IPS-15b (cell line): ENCODE measurements around the gene P2RX7.

Experiments used
- H3K27me3 ChIP-seq: one replicate; pipeline ENCODE4 v1.6.1; 2013; ENCODE audit warnings: low read length; ENCODE audit not compliant: control insufficient read depth, insufficient read depth
- H3K36me3 ChIP-seq: one replicate; pipeline ENCODE4 v1.6.1; 2013; ENCODE audit warnings: low read length; ENCODE audit not compliant: control insufficient read depth, insufficient read depth
- H3K4me1 ChIP-seq: one replicate; pipeline ENCODE4 v1.6.1; 2013; ENCODE audit warnings: mild to moderate bottlenecking, low read length; ENCODE audit not compliant: control insufficient read depth, insufficient read depth
- H3K4me3 ChIP-seq: one replicate; pipeline ENCODE4 v1.5.1; 2013; ENCODE audit warnings: low read depth, low read length
- H3K9ac ChIP-seq: one replicate; pipeline ENCODE4 v1.6.1; 2013; ENCODE audit warnings: low read depth, mild to moderate bottlenecking, low read length
- H3K9me3 ChIP-seq: one replicate; pipeline ENCODE4 v1.6.1; 2013; ENCODE audit warnings: mild to moderate bottlenecking, low read length; ENCODE audit not compliant: control insufficient read depth, insufficient read depth

Gene P2RX7

DNA sequence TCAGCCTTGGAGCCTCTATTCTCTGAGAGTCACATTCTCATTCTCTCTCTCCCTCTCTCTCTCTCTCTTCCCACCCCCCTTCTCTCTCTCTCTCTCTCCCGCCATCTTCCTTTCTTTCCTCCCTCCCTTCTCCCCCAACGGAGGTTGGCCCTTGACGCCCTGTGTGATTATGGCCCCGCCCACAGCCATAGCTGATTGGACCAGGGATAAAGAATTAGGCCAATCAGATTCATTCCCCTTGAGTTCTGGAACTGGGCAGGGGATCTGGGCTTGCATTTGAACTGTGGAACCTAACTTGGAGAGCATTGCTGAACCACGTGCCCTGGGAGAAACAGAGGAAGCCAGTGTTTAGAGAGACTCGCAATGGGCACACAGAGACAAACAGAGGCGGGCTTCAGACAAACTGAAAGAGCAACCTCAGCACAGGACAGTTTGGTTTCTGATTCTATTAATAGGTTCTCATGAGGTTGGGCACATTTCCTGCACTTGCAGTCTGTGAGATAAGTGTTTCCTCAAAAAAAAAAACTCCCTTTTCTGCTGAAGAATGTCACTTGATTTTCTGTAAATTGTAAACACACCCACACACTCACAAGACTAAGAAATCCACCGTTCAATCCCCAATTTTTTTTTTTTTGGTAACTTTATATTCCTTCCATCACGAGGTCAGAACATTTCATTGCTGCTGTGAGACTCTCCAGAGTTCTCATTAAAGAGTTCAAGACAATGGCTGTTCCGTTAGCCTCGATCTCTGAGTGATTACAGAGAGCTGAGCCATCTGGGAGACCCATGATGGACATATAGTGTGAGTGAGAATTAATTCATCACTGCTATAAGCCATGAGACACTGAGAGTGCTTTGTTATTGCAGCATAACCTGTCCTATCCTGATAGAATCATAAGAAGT lies 3.5 kb upstream of the P2RX7 start:
- no peaks in the 10 kb centered on the region for H3K27me3 ChIP-seq
- H3K9ac ChIP-seq = no peak overlapping the region
- H3K4me3 ChIP-seq = no peak overlapping the region
- no peaks in the 10 kb centered on the region for H3K36me3 ChIP-seq
- H3K9me3 ChIP-seq = no peaks in the 10 kb centered on the region
- H3K4me1 ChIP-seq = no peaks in the 10 kb centered on the region

- Histone ChIP-seq H3K4me3 (no peak overlapping the region), H3K27me3 (no peaks in the 10 kb centered on the region), H3K9me3 (no peaks in the 10 kb centered on the region), H3K36me3 (no peaks in the 10 kb centered on the region), H3K4me1 (no peaks in the 10 kb centered on the region), H3K9ac (no peak overlapping the region)
Measured at GRCh38 chr12:121129811-121130147, 2.9 kb upstream of the P2RX7 start.

DNA sequence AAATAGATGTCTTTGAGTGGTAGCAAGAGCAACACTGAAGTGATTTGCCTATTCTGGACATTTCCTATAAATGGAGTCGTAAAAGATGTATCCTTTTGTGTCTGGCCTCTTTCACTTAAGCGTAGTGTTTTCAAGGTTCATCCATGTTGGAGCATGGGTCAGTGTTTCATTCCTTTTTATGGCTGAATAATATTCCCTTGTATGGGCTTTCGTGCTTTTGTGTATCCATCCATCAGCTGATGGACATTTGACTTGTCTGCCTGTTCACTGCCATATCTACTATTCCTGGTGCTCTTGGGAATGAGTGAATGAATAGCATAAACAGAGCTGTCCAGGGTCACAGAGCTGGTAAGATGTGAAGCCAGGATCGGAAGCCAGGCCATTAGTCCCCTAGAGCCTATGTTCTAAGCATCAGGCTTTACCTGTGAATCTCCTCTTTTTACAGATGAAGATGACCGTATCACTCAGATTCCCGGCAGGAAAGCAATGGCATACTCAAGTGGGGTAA lies 1.8 kb upstream of the P2RX7 start:
- no peaks in the 10 kb centered on the region for H3K4me1 ChIP-seq
- H3K9me3 ChIP-seq = no peaks in the 10 kb centered on the region
- no peaks in the 10 kb centered on the region for H3K36me3 ChIP-seq
- no peaks in the 10 kb centered on the region for H3K27me3 ChIP-seq
- H3K9ac ChIP-seq = no peak overlapping the region
- no peak overlapping the region for H3K4me3 ChIP-seq

DNA sequence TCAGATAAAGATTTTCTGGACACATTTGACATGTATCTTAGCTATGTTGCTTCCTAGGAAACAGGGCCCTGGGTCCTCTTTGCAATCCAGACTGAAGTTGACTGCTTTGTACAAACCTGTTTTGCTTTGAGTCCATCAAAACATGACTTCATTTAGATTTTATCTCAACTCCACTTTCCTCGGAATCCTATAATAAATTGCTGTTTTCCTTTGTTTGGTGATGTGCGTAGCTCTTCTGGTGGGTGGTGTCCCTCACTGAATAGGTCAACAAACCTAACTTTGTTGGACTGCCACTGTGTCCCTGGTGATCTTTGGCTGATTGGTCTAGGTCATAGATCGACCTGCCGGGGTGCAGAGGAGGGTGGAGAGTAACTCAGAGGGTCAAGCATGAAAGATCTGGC lies 735 bp upstream of the P2RX7 start:
- no peak overlapping the region for H3K4me3 ChIP-seq
- H3K4me1 ChIP-seq = no peaks in the 10 kb centered on the region
- no peaks in the 10 kb centered on the region for H3K27me3 ChIP-seq
- no peaks in the 10 kb centered on the region for H3K36me3 ChIP-seq
- H3K9me3 ChIP-seq = no peaks in the 10 kb centered on the region
- no peak overlapping the region for H3K9ac ChIP-seq

DNA sequence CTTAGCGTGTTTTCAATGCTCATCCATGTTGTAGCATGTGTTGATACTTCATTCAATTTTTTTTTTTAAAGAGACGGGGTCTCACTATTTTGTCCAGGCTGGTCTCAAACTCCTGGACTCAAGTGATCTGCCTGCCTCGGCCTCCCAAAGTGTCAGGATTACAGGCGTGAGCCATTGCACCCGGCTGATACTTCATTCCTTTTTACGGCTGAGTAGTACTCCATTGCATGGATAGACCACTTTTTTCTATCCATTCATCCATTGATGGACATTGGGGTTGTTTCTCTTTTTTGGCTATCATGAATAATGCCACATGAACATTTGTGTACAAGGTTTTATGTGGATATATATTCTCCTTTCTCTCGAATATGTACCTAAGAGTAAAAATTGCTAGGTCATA lies 1.2 kb downstream of the P2RX7 start:
- H3K4me3 ChIP-seq = no peak overlapping the region
- H3K4me1 ChIP-seq = no peaks in the 10 kb centered on the region
- H3K9me3 ChIP-seq = no peaks in the 10 kb centered on the region
- H3K27me3 ChIP-seq = no peaks in the 10 kb centered on the region
- no peak overlapping the region for H3K9ac ChIP-seq
- no peaks in the 10 kb centered on the region for H3K36me3 ChIP-seq

DNA sequence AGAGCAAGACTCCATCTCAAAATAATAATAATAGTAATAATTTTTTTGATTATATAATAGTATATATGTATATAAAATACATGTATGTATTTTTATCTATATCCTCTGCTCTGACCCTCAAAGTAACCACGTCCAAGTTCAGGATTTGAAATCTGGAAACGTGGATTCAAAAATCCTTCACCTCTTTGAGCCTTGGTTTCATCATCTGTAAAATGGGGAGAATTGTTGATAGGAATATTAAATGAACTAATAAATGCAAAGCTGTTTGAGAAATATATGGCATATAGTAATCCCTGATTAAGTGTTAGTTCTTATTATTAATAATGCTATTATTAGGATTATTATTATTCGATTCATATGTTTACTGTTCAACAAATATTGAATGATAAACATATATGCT lies 2.6 kb downstream of the P2RX7 start:
- Histone ChIP-seq H3K27me3 (no peaks in the 10 kb centered on the region), H3K4me3 (no peak overlapping the region), H3K9me3 (no peaks in the 10 kb centered on the region), H3K9ac (no peak overlapping the region), H3K4me1 (no peaks in the 10 kb centered on the region), H3K36me3 (no peaks in the 10 kb centered on the region)

DNA sequence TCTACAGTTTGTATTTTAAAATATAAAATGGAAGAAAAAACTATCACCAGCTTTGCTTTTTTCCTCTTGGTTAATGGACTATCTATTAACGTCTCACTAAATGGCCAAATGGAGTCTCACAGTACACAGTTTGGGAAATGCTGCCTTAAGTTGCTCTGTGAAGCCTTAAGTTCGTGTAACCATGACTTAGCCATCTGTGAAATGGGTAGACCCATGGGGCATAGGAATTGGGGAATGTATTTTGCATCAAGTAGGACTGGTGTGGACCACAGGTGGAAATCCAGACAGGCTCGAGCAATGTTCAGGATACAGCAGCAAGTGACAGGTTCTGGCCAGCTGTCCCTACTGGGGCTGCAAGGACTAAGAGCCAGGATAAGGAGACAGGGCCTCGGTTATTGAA lies 4.8 kb downstream of the P2RX7 start:
- Histone ChIP-seq H3K4me3 (no peak overlapping the region), H3K4me1 (no peaks in the 10 kb centered on the region), H3K9ac (no peak overlapping the region), H3K27me3 (no peaks in the 10 kb centered on the region), H3K36me3 (no peaks in the 10 kb centered on the region), H3K9me3 (no peaks in the 10 kb centered on the region)

- no peak overlapping the region for H3K4me3 ChIP-seq
- no peaks in the 10 kb centered on the region for H3K27me3 ChIP-seq
- H3K4me1 ChIP-seq = no peaks in the 10 kb centered on the region
- H3K36me3 ChIP-seq = no peaks in the 10 kb centered on the region
- no peaks in the 10 kb centered on the region for H3K9me3 ChIP-seq
- H3K9ac ChIP-seq = no peak overlapping the region
Measured at GRCh38 chr12:121138284-121138683, 5.6 kb downstream of the P2RX7 start.

- no peak overlapping the region for H3K9ac ChIP-seq
- no peaks in the 10 kb centered on the region for H3K4me1 ChIP-seq
- no peaks in the 10 kb centered on the region for H3K36me3 ChIP-seq
- H3K4me3 ChIP-seq = no peak overlapping the region
- H3K27me3 ChIP-seq = no peaks in the 10 kb centered on the region
- no peaks in the 10 kb centered on the region for H3K9me3 ChIP-seq
Measured at GRCh38 chr12:121139286-121139685, 6.6 kb downstream of the P2RX7 start.

GRCh38 chr12:121142171-121142950 lies 9.7 kb downstream of the P2RX7 start:
- Histone ChIP-seq H3K4me3 (no peak overlapping the region), H3K9ac (no peak overlapping the region), H3K9me3 (no peaks in the 10 kb centered on the region), H3K27me3 (no peaks in the 10 kb centered on the region), H3K36me3 (no peaks in the 10 kb centered on the region), H3K4me1 (no peaks in the 10 kb centered on the region)

DNA sequence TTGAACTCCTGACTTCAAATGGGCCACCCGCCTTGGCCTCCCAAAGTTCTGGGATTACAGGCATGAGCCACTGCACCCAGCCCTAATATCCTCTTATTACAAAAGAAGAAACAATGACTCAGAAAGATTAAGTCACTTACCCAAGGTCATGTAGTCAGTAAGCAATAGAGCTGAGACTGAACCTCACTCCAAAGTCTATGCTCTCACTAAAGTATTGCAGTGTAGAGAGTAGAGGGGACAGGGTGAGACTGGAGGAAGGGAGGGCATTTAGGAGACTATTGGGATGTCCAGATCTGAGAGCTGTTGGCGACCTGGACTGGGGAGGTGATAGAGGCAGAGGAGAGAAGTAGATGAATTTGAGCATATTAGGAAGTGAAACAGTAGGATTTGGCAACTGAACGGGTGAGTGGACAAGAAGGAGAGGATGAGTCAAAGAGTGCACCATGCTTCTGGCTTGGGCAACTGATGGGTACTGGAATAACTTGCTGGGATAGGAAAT lies 11.8 kb downstream of the P2RX7 start:
- Histone ChIP-seq H3K4me3 (no peak overlapping the region), H3K27me3 (no peaks in the 10 kb centered on the region), H3K36me3 (no peaks in the 10 kb centered on the region), H3K9me3 (no peaks in the 10 kb centered on the region), H3K9ac (no peak overlapping the region), H3K4me1 (no peaks in the 10 kb centered on the region)

- no peak overlapping the region for H3K9ac ChIP-seq
- no peaks in the 10 kb centered on the region for H3K9me3 ChIP-seq
- no peak overlapping the region for H3K4me3 ChIP-seq
- no peaks in the 10 kb centered on the region for H3K4me1 ChIP-seq
- no peaks in the 10 kb centered on the region for H3K27me3 ChIP-seq
- H3K36me3 ChIP-seq = no peaks in the 10 kb centered on the region
Measured at GRCh38 chr12:121145221-121145620, 12.5 kb downstream of the P2RX7 start.
